ENCODE results near the gene APOM.

- TF ChIP-seq, protein P1, sequence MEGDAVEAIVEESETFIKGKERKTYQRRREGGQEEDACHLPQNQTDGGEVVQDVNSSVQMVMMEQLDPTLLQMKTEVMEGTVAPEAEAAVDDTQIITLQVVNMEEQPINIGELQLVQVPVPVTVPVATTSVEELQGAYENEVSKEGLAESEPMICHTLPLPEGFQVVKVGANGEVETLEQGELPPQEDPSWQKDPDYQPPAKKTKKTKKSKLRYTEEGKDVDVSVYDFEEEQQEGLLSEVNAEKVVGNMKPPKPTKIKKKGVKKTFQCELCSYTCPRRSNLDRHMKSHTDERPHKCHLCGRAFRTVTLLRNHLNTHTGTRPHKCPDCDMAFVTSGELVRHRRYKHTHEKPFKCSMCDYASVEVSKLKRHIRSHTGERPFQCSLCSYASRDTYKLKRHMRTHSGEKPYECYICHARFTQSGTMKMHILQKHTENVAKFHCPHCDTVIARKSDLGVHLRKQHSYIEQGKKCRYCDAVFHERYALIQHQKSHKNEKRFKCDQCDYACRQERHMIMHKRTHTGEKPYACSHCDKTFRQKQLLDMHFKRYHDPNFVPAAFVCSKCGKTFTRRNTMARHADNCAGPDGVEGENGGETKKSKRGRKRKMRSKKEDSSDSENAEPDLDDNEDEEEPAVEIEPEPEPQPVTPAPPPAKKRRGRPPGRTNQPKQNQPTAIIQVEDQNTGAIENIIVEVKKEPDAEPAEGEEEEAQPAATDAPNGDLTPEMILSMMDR (conservative IDR thresholded peaks at IDR 0.05; ENCODE audit: low read depth, low read length) = no peak
- TF ChIP-seq EZH2 (IDR thresholded peaks at IDR 0.05; ENCODE audit: borderline replicate concordance, low read depth, low read length, poor library complexity, severe bottlenecking) = no peak
These were observed 45.2 kb downstream of the APOM start for GRCh38 chr6:31700740-31701401.

Data from A673 (cell line).